Measurements from ENCODE around the gene OVCA2.
A peak's percentile ranks its signal among the peaks of the same experiment; 100 is the strongest.
"Not testable (repeated sequence)": the region's sequence is repeated elsewhere in the genome, so short reads cannot be mapped to it uniquely, and the experiment has no call there.

OVCA2 gene

DNA sequence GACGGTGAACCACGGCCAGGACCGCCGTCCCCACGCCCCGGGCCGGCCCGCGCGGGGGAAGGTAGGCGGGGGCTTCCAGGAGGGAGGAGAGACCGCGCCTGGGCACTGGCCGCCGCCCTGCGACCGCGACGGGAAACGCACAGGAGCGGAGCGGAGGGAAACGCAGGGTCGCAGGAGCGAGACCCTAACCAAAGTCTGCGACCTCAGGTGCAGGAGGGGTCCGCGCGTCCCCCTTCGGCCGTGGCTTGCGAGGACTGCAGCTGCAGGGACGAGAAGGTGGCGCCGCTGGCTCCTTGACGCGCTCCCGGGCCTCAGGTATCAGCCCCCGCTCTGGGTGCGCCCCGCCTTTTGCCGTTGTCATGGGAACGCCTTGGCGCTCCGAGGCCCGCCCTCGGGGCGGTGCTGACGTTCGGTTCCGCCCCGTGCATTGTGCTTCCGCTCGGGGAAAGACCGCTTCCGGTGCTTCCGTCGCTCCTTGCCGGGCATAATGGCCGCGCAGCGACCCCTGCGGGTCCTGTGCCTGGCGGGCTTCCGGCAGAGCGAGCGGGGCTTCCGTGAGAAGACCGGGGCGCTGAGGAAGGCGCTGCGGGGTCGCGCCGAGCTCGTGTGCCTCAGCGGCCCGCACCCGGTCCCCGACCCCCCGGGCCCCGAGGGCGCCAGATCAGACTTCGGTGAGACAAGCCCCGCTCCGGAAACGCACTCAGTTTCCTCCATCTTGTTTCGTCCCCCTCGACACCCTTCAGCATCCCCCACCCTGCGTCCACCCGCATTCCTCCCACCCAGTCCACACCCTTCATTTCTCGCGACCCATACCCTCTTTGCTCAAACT is at the start of gene OVCA2:
TSS of gene OVCA2 (plus strand) at position 462 of the 829 bp plus-strand sequence. CDS start at position 488, 26 bp downstream.
- FAIRE-seq: peak; percentile 69

DNA sequence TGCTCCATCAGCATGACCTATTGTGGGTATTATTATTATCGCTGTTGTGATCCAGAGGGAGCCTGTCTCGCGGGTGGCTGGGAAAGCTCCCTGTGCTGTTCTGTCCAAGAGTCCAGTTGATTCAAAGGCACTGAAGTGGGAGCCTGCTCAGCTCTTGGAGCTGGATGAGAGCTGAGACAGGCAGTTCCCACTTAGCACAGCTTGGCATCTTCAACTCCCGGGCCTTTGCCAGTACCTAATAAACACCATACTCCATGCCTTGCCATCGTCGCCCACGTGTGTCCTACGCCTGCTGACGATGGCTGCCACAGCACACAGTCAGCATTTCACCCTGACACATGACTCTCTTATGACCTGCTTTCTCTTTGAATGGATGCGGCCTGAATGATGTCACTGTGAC is 49.3 kb upstream of the OVCA2 start:
- no peak for FAIRE-seq

DNA sequence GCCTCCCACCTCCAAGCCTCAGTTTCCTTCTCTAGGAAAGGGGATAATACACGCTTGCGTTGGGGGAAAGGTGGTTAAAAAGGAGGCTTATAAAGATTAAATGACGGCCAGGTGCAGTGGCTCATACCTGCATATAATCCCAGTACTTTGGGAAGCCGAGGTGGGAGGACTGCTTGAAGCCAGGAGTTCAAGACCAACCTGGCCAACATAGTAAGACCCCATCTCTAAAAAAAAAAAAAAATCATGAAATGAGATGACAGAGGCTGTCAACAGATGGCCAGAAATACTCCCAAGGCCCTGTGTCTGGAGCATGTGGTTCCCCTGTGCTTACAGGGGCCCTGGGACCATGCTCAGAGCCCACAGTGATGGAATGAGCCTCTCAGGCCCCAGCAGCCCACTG is 47.1 kb upstream of the OVCA2 start:
- FAIRE-seq: no peak

DNA sequence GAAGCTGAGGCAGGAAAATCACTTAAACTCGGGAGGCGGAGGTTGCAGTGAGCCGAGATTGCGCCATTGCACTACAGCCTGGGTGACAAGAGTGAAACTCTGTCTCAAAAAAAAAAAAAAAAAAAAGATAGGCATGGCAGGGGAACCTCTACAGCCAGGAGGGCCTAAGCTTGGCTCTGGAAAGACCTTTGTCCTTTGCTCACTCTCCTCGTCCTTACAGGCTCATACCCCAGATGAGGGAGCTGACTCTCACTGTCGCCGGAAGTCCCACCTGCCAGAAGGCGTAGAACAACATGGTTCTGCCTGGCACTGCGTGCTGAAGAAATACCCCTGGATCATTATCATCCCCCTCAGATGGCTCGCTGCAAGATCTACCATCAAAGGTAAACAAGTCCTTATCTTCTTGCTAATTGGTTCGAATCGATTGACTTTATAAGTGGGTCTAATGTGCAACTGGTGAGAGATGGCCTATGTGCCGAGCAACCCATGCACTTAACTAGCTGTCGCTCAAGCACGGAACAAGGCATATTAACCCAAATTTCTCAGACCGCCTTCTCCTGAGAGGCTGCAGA is 46.4 kb upstream of the OVCA2 start:
- no peak for FAIRE-seq

DNA sequence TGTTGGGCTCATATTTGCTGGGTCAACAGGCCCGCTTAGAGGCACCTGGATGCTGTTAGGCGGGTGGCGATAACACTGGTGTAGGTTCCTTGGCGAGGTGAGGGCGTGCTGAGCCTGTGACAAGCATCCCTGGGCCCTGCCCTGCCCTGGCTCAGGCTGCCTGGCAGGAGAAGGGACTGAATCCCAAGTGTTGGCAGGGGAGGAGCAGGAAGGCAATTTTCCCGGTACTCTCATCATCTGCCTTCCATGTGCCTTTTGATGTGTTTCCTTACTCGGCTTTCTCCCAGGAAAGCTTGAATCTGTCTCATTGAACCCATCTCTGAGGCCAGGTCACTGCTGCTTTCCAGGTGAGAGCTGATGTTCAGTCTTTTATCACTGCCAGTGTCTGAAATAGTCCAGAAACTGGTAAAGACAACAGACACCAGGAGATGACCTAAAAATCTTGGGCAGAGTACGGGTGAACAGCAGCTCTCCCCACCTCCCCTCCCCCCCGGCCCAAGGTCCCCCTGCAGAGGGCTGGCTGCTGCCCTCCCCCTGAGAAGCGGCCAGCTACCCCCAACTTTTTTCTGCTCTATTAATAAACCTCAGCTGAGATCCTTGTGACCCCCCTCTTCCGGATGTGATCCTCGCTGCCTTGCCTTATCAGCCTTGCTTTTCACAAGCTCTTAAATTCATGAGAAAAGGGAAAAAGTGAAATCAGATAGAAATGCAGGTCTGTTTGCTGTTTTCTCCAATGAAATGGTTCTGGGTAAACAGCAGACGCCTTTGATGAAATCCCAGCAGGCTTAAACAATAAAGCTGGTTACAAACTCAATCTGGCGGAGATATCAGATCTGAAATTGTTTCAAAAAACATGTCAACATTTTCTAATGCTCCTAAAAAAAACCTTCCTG is 45.7 kb upstream of the OVCA2 start:
- no peak for FAIRE-seq

DNA sequence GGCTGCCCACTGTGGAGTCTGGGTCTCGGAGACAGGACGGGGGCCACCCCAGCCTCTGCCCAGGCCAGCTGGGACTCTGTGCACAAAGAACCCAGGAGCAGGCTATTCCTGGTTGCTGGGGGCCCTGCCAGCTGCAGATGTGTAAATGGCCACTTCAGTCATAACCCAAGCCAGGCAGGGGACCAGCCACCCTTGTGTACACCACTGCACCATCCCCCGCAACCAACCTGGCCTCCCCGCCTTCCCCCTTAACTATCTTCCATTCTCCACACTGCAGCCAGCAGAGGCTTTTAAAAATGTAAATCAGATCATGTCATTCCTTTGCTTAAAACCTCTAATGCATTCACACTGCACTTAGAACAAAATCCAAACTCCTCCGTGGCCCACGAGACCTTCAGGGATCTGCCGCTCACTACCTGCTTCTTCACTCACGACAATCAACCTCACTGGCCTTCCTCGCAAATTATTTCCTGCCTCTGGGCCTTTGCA is 45.0 kb upstream of the OVCA2 start:
- FAIRE-seq: no peak

DNA sequence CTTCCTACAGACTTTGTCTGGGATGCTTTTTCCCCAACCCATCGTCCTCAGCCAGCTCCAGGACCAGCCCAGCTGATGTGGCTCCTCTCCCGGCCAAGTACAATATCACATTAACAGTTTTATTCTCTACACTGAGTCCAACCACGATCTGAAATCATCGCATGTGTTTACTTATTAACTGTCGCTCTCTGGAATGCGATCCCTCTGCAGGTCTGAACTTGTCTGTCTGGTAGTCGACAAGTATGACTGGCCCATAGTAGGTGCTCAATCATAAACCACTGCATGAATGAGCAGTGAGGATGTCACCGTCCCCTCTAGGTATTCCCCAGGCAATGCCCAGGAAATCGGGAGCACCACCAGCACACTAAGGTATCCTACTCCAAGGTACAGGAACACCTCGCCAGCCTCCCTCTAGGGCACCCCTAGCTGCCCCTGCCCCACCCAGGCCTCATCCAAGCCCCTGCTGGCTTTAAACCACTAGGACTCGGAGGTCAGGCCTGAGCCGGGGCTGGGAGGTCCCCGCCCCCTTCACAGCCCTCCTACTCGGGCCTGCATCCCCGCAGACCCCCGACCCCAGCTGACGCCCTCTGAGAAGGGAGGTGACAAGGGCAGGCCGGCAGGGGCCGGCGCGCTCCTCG is 44.4 kb upstream of the OVCA2 start:
- FAIRE-seq: no peak

DNA sequence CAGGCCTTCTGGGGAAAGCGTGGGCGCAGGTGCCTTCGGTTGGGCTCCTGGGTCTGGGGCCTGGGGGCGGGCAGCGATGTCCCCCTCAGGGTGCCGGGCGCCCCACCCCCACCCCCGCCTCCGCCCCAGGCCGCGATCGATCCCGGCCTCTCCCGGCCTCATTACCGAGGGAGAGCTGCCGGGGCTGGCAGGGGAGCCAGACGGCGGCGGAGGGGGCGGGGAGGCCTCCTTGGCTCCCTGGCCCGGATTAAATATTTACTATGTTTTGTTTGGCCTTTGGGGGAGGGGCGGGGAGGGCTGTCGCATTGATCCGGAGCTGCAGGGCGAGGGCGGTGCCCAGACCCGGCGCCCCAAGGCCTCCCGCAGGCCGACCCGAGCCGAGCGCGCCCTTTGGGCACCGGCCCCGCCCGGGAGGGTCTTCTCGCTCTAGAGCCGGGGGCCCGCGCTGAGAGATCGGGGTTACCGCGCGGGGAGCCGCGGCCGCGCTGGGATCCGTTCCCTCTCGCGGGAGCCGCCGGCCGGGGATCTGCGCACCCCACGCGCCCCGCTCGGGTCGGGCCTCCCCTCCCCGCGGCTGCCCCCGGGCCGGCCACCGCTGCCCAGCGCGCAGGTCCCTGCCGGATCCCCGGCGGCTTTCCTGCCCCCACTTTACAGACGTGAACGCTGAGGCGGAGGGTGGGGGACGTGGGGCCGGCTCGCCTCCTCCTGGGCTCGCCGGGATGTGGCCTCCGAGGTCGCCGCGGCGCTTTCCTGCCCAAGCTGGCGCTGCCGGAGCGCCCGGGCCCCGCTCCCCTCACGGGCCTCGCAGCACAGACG is 43.7 kb upstream of the OVCA2 start:
- no peak for FAIRE-seq

DNA sequence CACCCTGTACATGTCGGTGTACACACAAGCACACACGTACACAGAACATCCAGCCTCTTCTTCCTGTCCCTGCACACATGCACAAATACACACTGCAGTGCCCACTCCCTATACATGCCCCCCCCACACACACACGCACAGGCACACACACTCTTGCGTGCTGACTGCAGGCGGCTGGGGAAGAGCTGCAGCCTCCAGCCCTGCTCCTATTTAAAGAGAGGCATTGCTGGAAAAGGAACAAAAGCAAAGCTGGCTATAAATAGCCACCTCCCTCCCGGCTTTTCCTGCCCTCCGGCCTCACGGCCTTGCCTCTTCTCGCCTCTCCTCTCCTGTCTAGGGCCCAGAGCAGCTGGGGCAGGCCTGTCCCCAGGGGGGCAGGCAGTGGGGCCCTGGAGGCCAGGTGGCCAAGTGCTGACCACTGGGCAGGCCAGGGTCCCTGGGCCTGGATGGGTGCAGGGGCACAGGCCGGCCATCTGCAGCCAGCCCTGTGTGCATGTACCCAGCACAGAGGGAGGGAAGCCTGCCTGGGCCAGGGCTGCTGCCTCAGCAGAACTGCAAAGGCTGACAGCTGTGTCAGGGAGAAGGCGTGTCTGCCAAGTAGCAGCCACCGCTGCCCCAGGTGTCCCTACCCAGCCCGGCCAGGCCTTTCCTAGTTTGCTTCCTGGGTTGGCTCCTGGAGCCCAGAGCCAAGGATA is 42.1 kb upstream of the OVCA2 start:
- FAIRE-seq: peak; percentile 81

DNA sequence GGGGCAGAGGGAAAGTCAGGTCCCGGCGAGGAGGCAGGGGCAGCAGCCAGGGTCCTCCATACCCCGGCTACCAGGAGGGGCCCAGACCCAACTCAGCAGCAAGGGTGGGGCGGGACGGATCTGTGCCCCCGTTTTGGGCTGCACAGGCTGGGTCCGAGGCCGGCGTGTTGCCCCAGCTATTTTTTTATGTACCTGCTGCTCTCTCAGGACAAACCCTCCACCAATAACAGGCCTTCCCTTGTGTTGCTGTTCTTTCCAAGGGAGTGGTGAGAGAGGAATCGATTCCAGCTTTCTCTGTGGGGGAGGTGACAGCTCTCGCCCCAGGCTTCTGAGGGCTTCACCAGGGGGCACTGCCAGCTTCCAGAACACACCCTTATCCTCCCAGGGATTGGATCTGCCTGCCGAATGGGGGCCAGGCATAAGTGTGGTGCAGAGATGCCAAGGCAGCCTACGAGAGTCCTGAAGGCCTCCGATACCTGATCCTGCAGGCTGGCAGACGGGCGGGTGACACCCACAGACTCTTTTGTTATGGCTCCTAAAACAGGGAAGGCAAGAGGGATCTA is 39.0 kb upstream of the OVCA2 start:
- no peak for FAIRE-seq

DNA sequence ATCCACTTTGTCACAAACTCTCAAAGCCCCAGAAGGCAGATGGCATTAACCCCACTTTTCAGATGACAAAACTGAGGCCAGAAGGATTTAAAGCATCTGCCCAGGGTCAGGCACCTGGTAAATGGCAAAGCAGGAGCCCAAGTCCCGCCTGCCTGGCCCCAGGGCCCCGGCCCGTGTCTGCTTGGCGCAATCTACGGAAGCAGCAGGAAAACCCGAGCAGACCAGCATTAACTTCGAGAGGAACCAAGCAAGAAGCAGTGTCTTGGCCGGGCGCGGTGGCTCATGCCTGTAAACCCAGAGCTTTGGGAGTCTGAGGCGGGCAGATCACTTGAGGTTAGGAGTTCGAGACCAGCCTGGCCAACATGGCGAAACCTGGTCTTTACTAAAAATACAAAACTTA is 38.3 kb upstream of the OVCA2 start:
- FAIRE-seq: no peak

DNA sequence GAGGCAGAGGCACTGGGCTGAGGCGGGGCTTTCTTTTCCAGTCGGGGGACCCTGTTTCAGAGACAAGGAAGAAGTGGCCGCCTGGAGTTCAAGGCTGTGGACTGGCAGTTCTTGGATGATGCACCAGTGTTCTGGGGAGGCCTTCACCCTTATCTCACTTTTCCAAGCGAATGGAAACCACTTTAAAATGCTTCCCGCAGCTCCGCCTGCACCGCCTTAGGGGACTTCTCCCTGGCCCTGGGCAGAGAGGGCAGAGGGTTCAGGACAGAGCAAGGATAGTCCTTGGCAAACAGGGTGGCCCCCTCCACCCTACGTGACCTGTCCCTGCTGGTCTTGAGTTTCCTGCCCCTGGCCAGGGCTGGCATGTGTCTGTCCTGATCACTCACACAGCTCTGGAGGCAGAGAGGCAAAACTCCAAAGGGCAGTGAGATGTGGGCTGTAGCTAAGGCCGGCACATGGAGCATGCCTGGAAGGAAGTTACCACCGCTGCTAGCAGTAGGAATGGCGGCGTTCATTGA is 37.3 kb upstream of the OVCA2 start:
- FAIRE-seq: no peak

DNA sequence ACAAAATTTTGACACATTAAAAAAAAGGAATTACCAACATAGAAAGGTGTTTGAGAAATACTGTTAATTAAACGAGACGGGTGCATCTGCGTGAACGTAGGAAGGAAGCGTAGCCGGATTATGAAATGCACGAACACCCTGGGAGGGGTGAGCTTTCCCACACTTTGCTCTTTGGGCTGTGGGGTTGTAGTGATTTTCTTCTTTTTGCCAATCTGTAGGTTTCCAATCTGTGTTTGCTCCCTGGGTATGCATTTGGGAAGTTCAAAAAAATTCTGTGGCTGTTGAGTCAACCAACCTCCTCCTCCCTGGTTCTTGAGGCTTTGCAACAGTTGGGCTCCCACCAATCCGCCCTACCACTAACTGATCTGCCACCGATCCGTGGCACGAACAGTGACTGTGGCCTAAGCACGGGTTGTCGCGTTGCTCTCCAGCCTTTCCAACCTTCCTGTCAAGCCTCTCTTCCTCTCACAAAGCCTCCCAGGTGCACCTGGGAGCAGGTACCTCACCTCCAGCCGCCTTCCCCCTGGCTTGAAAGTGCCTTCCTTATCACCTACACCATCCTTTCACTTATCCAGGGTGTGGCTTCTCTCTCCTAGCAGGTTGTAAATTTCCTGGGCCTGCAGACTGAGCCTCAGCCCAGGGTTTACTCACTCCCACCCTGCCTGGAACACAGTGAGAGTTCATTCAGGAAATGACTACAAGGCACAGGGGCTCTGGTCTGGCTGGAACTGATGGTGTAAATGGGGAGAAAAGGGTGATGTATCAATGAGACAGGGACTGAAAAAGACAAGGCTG is 33.3 kb upstream of the OVCA2 start:
- FAIRE-seq: no peak

DNA sequence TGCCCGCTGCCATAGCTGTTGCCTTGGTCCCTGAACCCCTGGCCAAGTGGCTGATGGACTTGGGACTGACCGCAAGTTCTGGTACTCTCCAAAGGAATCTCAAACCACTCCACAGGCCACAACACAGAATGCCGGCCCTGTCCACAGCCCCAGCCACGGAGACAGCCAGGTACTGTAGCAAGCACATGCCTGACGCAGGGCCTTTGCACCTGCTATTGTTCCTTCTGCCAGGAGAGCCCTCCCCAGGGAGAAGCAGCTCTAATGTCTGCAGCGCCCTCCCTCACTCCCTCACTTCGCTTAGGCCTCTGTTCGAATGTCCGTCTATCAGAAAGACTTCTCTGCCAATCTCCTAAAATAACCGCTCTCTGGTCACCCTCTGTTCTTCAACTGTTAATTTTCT is 32.1 kb upstream of the OVCA2 start:
- FAIRE-seq: no peak

DNA sequence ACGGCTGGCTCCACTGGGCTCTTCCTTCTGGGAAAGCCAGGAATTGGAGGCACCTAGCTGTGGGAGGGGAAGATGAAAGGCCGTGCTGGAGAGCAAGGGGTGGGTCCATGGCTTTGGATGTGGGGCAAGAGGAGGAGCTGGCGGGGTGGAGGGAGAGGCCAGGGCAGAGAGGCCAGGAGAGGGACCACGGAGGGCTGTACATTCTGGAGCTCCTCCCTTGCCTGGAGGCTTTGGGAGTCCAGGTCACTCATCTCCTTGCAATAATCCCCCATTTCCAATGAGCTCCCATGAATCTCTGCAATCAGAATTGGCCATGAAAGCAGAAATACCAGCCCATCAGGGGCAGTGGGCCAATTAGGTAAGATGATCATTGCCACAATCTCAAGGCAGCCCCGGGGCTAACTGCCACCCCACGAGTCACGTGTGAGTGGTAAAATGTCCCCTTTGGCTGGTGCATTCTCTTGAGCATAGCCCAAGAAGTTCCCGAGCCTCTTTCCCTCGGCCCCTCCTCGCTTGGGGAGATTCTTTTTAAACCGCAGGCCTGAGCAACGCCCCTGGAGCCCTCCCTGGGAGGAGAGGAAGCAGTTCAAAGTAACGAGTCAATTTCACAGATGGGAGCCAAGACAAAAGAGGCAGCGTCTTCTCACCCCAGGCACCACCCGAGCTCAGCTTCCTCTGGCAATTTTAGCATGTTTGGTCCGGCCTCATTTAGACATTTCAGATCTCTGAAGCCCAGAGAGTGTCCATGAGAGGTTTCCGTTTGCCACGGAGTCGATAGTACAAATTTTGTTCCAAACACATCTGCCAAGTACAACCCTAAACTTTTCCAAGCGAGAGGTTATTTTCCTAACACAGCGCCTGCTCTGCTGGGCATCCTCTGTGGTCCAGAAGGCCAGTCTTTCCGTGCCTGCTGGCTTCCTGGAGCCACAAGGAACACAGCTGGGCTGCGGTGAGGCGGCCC is 30.1 kb upstream of the OVCA2 start:
- FAIRE-seq: no peak

DNA sequence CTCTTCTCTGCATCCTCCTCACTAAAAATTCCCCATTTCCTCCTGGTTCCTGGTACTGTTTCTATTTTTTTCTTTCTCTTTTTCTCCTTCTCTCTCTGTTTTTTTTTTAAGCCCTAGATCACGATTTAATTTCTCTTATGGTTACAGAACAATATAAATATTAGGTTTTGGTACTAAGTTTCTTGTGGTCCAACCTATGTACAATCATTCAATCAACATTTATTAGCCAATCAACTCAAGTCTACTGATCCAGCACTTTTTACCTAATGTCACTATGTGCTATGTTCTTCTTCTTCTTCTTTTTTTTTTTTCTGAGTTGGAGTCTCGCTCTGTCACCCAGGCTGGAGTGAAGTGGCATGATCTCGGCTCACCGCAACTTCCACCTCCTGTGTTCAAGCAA is 29.3 kb upstream of the OVCA2 start:
- no peak for FAIRE-seq

DNA sequence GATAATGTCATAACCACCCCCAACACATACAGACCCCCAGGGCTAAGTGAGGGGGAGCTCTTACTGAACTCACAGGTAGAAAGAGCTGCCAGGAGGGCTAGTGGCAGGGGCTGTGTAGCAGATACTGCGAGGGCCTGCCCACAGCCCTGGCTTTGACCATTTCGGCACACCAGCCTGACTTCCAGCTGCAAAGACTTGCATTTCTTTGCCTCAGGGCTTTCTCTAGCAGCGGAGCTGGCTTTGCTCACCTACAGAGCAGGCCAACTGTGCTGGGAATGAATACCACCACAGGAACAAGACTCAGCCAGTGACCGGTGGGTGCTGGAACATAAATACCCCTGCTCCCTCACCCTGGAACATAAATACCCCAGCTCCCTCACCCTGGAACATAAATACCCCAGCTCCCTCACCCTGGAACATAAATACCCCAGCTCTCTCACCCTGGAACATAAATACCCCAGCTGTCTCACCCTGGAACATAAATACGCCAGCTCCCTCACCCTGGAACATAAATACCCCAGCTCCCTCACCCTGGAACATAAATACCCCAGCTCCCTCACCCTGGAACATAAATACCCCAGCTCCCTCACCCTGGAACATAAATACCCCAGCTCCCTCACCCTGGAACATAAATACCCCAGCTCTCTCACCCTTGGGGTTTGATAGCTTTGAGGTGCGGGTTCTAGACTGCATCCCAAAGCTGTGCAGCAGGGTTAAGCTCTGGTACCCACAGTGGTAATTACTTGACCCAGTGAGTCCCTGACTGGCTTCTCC is 28.4 kb upstream of the OVCA2 start:
- FAIRE-seq: not testable (repeated sequence)

DNA sequence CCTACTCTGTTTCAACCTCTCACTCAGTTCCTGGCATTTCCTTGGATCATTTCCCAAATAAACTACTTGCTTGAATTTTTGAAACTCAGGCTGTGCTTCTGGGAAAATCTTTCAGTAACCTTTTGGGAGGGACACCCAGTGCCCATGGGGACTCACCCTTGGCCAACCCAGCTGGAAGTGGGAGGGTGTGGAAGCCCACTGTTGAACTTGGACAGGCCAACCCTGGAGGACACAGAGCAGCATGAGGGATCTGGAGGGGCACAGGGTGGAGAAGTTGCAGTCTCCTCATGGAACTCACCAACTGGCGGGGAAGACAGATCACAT is 27.9 kb upstream of the OVCA2 start:
- FAIRE-seq: no peak
